Endothelial cell of umbilical vein (primary cell): ENCODE results near the gene MACROH2A1. TPM values are rescaled to one million over a fixed set of nuclear protein-coding genes. Genes with fewer than 3 reads are reported as not detected.

Experiments used
- BruUV-seq: library from RNA; stranded (reverse); fragments of 400-500 nt; replicated peaks from 2 replicates; lab custom pipeline; 2021; lab: Mats Ljungman, UMichigan
- CTCF ChIA-PET: fragments of 300-600, 350-600 bp; sonication (Branson Sonifier 250); formaldehyde crosslinking; loops from one replicate; lab custom pipeline; 2021; ENCODE audit warnings: antibody characterized with exemption, inconsistent platforms; lab: Charles Lee
- POLR2A ChIA-PET: fragments of 300-600, 350-600 bp; sonication (Branson Sonifier 250); formaldehyde crosslinking; loops from one replicate; lab custom pipeline; 2021; ENCODE audit warnings: antibody characterized with exemption, inconsistent platforms; lab: Charles Lee
- DNase-seq: peaks from one replicate; pipeline ENCODE4 v3.0.0-alpha.2; 2011; ENCODE audit warnings: low read depth, low spot score
- FAIRE-seq: peaks from 2 replicates; lab custom pipeline; 2011; peaks lifted over from hg19 to GRCh38; lab: Jason Lieb, UNC
- H2AFZ ChIP-seq: 2 replicates; pipeline ENCODE4 v1.6.0; 2012; ENCODE audit warnings: low read depth, low read length, control low read depth, inconsistent platforms
- H3K27ac ChIP-seq: 2 replicates; pipeline ENCODE4 v1.5.1; 2011; ENCODE audit warnings: low read depth, mild to moderate bottlenecking, control low read depth, low read length, moderate library complexity; ENCODE audit not compliant: insufficient read depth
- H3K27me3 ChIP-seq, 2 experiments: 2 replicates each; pipeline versions ENCODE4 v1.6.0 to v1.6.1; 2011; ENCODE audit warnings: low read length in 2 of 2, mixed read lengths in 1 of 2; ENCODE audit not compliant: control insufficient read depth in 2 of 2, insufficient read depth in 2 of 2
- H3K36me3 ChIP-seq, 2 experiments: 2 replicates in 1 of 2; 3 replicates in 1 of 2; pipeline ENCODE4 v1.5.1; 2011; ENCODE audit warnings: low read length in 2 of 2, mild to moderate bottlenecking in 1 of 2, moderate library complexity in 1 of 2; ENCODE audit not compliant: control insufficient read depth in 2 of 2, insufficient read depth in 2 of 2; ENCODE audit errors: extremely low read depth in 1 of 2
- H3K4me1 ChIP-seq: 3 replicates; pipeline ENCODE4 v1.5.1; 2011; ENCODE audit warnings: mild to moderate bottlenecking, low read length; ENCODE audit not compliant: control insufficient read depth, insufficient read depth; ENCODE audit errors: extremely low read depth
- H3K4me2 ChIP-seq: 2 replicates; pipeline ENCODE4 v1.6.1; 2011; ENCODE audit warnings: low read length, control low read depth, mixed read lengths; ENCODE audit not compliant: insufficient read depth
- H3K4me3 ChIP-seq, 3 experiments: fragments of 200-600 bp in 1 of 3; sonication (generic), shearing (Covaris generic) in 1 of 3; replicated peaks in 1 of 3; 2 replicates each; pipeline ENCODE4 v1.5.1; 2011 to 2016; ENCODE audit warnings: control low read depth in 3 of 3, low read length in 3 of 3, mild to moderate bottlenecking in 2 of 3, inconsistent platforms in 1 of 3, low read depth in 1 of 3, moderate library complexity in 1 of 3; ENCODE audit not compliant: insufficient read depth in 1 of 3
- H3K79me2 ChIP-seq: 2 replicates; pipeline ENCODE4 v1.6.0; 2012; ENCODE audit warnings: low read length, inconsistent platforms; ENCODE audit not compliant: control insufficient read depth, insufficient read depth
- H3K9ac ChIP-seq: replicated peaks from 2 replicates; pipeline ENCODE3; 2011; ENCODE audit warnings: low read length, control low read depth; ENCODE audit not compliant: insufficient read depth; ENCODE audit errors: extremely low read depth
- H3K9me1 ChIP-seq: replicated peaks from 3 replicates; pipeline ENCODE4 v1.6.0; 2011; ENCODE audit warnings: mild to moderate bottlenecking, low read length; ENCODE audit not compliant: control insufficient read depth, insufficient read depth; ENCODE audit errors: extremely low read depth
- H3K9me3 ChIP-seq: replicated peaks from 2 replicates; pipeline ENCODE4 v1.5.1; 2012; ENCODE audit warnings: low read length, inconsistent platforms; ENCODE audit not compliant: control insufficient read depth, insufficient read depth
- H4K20me1 ChIP-seq: replicated peaks from 2 replicates; pipeline ENCODE3; 2011; ENCODE audit warnings: mild to moderate bottlenecking, low read length; ENCODE audit not compliant: control insufficient read depth, insufficient read depth; ENCODE audit errors: extremely low read depth
- FOS ChIP-seq: IDR thresholded peaks from 2 replicates; pipeline ENCODE4 v1.6.1; 2011; ENCODE audit warnings: mild to moderate bottlenecking, low read length, moderate library complexity, borderline replicate concordance; ENCODE audit not compliant: insufficient read depth
- GATA2 ChIP-seq: IDR thresholded peaks from 2 replicates; pipeline ENCODE4 v1.7.0; 2011; ENCODE audit warnings: low read depth, mild to moderate bottlenecking, moderate library complexity, mixed read lengths, low read length; ENCODE audit not compliant: insufficient read length, insufficient read depth
- JUN ChIP-seq: IDR thresholded peaks from 2 replicates; pipeline ENCODE4 v1.6.1; 2011; ENCODE audit warnings: borderline replicate concordance, low read depth; ENCODE audit not compliant: insufficient read length, insufficient read depth
- POLR2A ChIP-seq: IDR thresholded peaks from 2 replicates; pipeline ENCODE4 v1.6.1; 2012; ENCODE audit warnings: low read depth, mild to moderate bottlenecking, control low read depth, low read length
- POLR2AphosphoS5 ChIP-seq: IDR thresholded peaks from 2 replicates; pipeline ENCODE4 v1.6.1; 2012; ENCODE audit warnings: low read depth, mild to moderate bottlenecking, control low read depth, low read length, moderate library complexity; ENCODE audit not compliant: insufficient read depth
- dilution Hi-C: fragments of 300-500 bp; cut with MboI; formaldehyde crosslinking; loops from one replicate; pipeline ENCODE4 v1.15.0; 2019; ENCODE audit warnings: low sequenced_read_pairs; ENCODE audit not compliant: extremely low pct_ligation_motif_present
- intact Hi-C: fragments of 100-400 bp; cut with micrococcal nuclease; formaldehyde crosslinking; loops from one replicate; pipeline ENCODE4 v1.10.0; 2022
- polyA plus RNA-seq, 4 experiments: library from polyadenylated mRNA; depleted of rRNA in 3 of 4; stranded (reverse) in 3 of 4; unstranded in 1 of 4; fragments of >200 nt; gene quantifications; 2 replicates each; pipeline versions ENCODE4 v1.2.1 to v1.2.3, GENCODE V29; 2011 to 2012; ENCODE audit warnings: missing spikeins in 1 of 4
- total RNA-seq: library from RNA; stranded (reverse); gene quantifications from 2 replicates; pipeline ENCODE4 v1.2.3, GENCODE V29; 2021
- TF ChIP-seq, protein P1 (sequence below), 2 donors: IDR thresholded peaks; 1 replicate in 1 of 2; 2 replicates in 1 of 2; pipeline ENCODE4 v1.5.1; 2011; ENCODE audit warnings: low read length in 2 of 2, mild to moderate bottlenecking in 2 of 2, moderate library complexity in 2 of 2, control low read depth in 1 of 2, inconsistent platforms in 1 of 2, low read depth in 1 of 2; ENCODE audit not compliant: insufficient read depth in 1 of 2; ENCODE audit errors: extremely low read depth in 1 of 2

The MACROH2A1 gene
- total and polyA plus RNA-seq, 2 donors (not counting 3 experiments of a cell fraction or from before 2014, with no cell fraction given) = 89.3 to 147 TPM

DNA sequence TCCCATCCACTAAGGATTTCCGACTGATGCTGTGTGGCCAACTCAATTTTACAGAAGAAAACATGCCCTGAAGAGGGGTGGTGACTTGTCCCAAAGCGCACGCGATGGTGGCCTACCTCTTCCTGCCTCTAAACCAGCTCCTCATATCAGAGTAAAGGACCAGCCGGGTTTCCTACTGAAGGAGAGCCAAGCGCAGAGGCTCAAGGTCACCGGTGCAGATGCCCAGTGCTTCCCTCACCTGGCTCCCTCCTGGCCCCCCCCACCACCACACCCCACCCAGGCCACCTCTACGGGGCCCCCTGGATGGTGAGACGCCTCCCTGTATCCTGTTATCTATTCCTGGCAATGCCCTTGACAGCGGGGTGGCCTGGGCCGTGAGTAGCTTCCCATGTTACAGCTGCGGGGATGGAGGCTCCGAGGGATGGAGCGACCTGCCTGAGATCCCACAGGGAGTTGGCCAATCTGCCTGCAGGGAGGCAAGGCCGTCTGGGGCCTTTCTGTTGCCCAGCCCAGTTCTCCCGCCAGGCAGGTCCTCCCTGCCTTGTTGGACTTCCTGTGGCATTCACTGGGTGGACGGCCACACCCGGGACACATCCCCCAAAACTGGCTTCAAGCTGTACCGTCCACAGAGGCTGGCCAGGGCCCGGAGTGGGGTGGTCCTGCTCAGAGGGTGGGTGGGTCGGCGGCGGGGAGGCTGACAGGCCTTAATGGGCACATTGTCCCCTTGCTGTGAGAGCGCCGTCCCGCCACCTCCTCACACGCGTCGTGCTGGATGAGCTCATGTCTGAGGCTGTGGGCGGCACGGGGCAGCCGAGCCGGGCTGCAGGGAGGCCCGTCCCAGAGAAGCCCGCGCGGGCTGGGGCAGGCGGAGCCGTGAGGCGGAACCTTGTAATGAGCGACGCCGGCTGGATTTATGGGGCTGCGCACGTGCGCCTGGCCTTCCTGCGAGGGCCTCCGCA is 72.5 kb downstream of the MACROH2A1 start:
- Histone ChIP-seq H3K4me3 (no peak overlapping the region), H3K4me2 (no peak overlapping the region), H3K27ac (no peak overlapping the region), H4K20me1 (no peaks in the 10 kb centered on the region), H3K36me3 (peaks cover 0 to 1% of the 10 kb centered on the region in 2 experiments), H3K4me1 (no peaks in the 10 kb centered on the region), H3K9ac (no peak overlapping the region), H3K9me1 (no peaks in the 10 kb centered on the region), H3K27me3 (no peaks in the 10 kb centered on the region), H2AFZ (no peak overlapping the region), H3K9me3 (no peaks in the 10 kb centered on the region), H3K79me2 (no peaks in the 10 kb centered on the region)
- FAIRE-seq = no peak
- ChIA-PET POLR2A (no interaction called here), CTCF (interaction anchor here (0.5 to 2.1 kb wide), 7 partner anchors 17 to 447 kb away, joined by 3 to 9 read pairs (median 3); no protein-coding TSS in a partner anchor)
- TF ChIP-seq GATA2 (no peak), POLR2A (no peak), POLR2AphosphoS5 (no peak), FOS (no peak), JUN (no peak)
- TF ChIP-seq, protein P1, sequence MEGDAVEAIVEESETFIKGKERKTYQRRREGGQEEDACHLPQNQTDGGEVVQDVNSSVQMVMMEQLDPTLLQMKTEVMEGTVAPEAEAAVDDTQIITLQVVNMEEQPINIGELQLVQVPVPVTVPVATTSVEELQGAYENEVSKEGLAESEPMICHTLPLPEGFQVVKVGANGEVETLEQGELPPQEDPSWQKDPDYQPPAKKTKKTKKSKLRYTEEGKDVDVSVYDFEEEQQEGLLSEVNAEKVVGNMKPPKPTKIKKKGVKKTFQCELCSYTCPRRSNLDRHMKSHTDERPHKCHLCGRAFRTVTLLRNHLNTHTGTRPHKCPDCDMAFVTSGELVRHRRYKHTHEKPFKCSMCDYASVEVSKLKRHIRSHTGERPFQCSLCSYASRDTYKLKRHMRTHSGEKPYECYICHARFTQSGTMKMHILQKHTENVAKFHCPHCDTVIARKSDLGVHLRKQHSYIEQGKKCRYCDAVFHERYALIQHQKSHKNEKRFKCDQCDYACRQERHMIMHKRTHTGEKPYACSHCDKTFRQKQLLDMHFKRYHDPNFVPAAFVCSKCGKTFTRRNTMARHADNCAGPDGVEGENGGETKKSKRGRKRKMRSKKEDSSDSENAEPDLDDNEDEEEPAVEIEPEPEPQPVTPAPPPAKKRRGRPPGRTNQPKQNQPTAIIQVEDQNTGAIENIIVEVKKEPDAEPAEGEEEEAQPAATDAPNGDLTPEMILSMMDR (IDR thresholded peaks at IDR 0.05; ENCODE audit: extremely low read depth in 1 of 2, insufficient read depth in 1 of 2, low read depth in 1 of 2, low read length in 2 of 2) = no peak
- no peak for DNase-seq
- dilution Hi-C loops (no loop called here), intact Hi-C loops (no loop called here)
- no TSS peak for BruUV-seq
